Measurements from ENCODE around the gene MRPS12.
A peak's percentile ranks its signal among the peaks of the same experiment; 100 is the strongest.
"Not testable (repeated sequence)": the region's sequence is repeated elsewhere in the genome, so short reads cannot be mapped to it uniquely, and the experiment has no call there.

MRPS12 gene

GRCh38 chr19:38930776-38931520 is at the start of gene MRPS12:
TSS of gene MRPS12 (plus strand) at chr19:38930944. CDS start at chr19:38931295, 351 bp downstream.
- Histone ChIP-seq H3K9me3 (ENCODE audit: low read length) (no peaks in the 10 kb centered on the region), H3K9ac (ENCODE audit: low read length) (peak within 1 kb of the TSS; percentile 64), H3K4me1 (ENCODE audit: insufficient read depth, low read length) (peaks cover 20% of the 10 kb centered on the region), H3K27me3 (ENCODE audit: control insufficient read depth in 1 of 2, insufficient read depth in 2 of 2, low read length in 2 of 2) (no peaks in the 10 kb centered on the region), H3K27ac (ENCODE audit: low read depth, low read length) (peak within 1 kb of the TSS; percentile 70), H3K4me3 (ENCODE audit: low read depth in 1 of 2, low read length in 2 of 2) (peak within 1 kb of the TSS; percentile 79 to 94), H3K36me3 (ENCODE audit: insufficient read depth, low read length) (peaks cover 9% of the 10 kb centered on the region)

GRCh38 chr19:38883286-38883685 is 47.5 kb upstream of the MRPS12 start:
- no peak overlapping the region for H3K27ac ChIP-seq (ENCODE audit: low read depth, low read length)
- H3K9ac ChIP-seq (ENCODE audit: low read length) = no peak overlapping the region
- no peaks in the 10 kb centered on the region for H3K9me3 ChIP-seq (ENCODE audit: low read length)
- H3K4me3 ChIP-seq (ENCODE audit: low read depth in 1 of 2, low read length in 2 of 2) = no peak overlapping the region
- H3K36me3 ChIP-seq (ENCODE audit: insufficient read depth, low read length) = peaks cover 35% of the 10 kb centered on the region
- no peaks in the 10 kb centered on the region for H3K4me1 ChIP-seq (ENCODE audit: insufficient read depth, low read length)
- no peaks in the 10 kb centered on the region for H3K27me3 ChIP-seq (ENCODE audit: control insufficient read depth in 1 of 2, insufficient read depth in 2 of 2, low read length in 2 of 2)

GRCh38 chr19:38884691-38885090 is 46.1 kb upstream of the MRPS12 start:
- H3K36me3 ChIP-seq (ENCODE audit: insufficient read depth, low read length) = peaks cover 43% of the 10 kb centered on the region
- H3K27me3 ChIP-seq (ENCODE audit: control insufficient read depth in 1 of 2, insufficient read depth in 2 of 2, low read length in 2 of 2); H3K4me1 ChIP-seq (ENCODE audit: insufficient read depth, low read length); H3K9ac ChIP-seq (ENCODE audit: low read length); H3K4me3 ChIP-seq (ENCODE audit: low read depth in 1 of 2, low read length in 2 of 2); H3K9me3 ChIP-seq (ENCODE audit: low read length); H3K27ac ChIP-seq (ENCODE audit: low read depth, low read length): not testable (repeated sequence)

GRCh38 chr19:38888876-38889275 is 41.9 kb upstream of the MRPS12 start:
- Histone ChIP-seq H3K4me3 (ENCODE audit: low read depth in 1 of 2, low read length in 2 of 2) (no peak overlapping the region), H3K27me3 (ENCODE audit: control insufficient read depth in 1 of 2, insufficient read depth in 2 of 2, low read length in 2 of 2) (no peaks in the 10 kb centered on the region), H3K4me1 (ENCODE audit: insufficient read depth, low read length) (no peaks in the 10 kb centered on the region), H3K9ac (ENCODE audit: low read length) (no peak overlapping the region), H3K36me3 (ENCODE audit: insufficient read depth, low read length) (peaks cover 30% of the 10 kb centered on the region), H3K27ac (ENCODE audit: low read depth, low read length) (no peak overlapping the region), H3K9me3 (ENCODE audit: low read length) (no peaks in the 10 kb centered on the region)

GRCh38 chr19:38889803-38890202 is 40.9 kb upstream of the MRPS12 start:
- Histone ChIP-seq H3K9ac (ENCODE audit: low read length) (no peak overlapping the region), H3K36me3 (ENCODE audit: insufficient read depth, low read length) (peaks cover 30% of the 10 kb centered on the region), H3K4me3 (ENCODE audit: low read depth in 1 of 2, low read length in 2 of 2) (no peak overlapping the region), H3K27me3 (ENCODE audit: control insufficient read depth in 1 of 2, insufficient read depth in 2 of 2, low read length in 2 of 2) (no peaks in the 10 kb centered on the region), H3K9me3 (ENCODE audit: low read length) (no peaks in the 10 kb centered on the region), H3K27ac (ENCODE audit: low read depth, low read length) (no peak overlapping the region), H3K4me1 (ENCODE audit: insufficient read depth, low read length) (no peaks in the 10 kb centered on the region)

GRCh38 chr19:38890686-38891085 is 40.1 kb upstream of the MRPS12 start:
- H3K4me1 ChIP-seq (ENCODE audit: insufficient read depth, low read length) = no peaks in the 10 kb centered on the region
- H3K36me3 ChIP-seq (ENCODE audit: insufficient read depth, low read length) = peaks cover 30% of the 10 kb centered on the region
- H3K4me3 ChIP-seq (ENCODE audit: low read depth in 1 of 2, low read length in 2 of 2) = no peak overlapping the region
- no peak overlapping the region for H3K27ac ChIP-seq (ENCODE audit: low read depth, low read length)
- no peak overlapping the region for H3K9ac ChIP-seq (ENCODE audit: low read length)
- no peaks in the 10 kb centered on the region for H3K9me3 ChIP-seq (ENCODE audit: low read length)
- no peaks in the 10 kb centered on the region for H3K27me3 ChIP-seq (ENCODE audit: control insufficient read depth in 1 of 2, insufficient read depth in 2 of 2, low read length in 2 of 2)

GRCh38 chr19:38891771-38892170 is 39.0 kb upstream of the MRPS12 start:
- Histone ChIP-seq H3K9me3 (ENCODE audit: low read length) (no peaks in the 10 kb centered on the region), H3K4me1 (ENCODE audit: insufficient read depth, low read length) (peaks cover 5% of the 10 kb centered on the region), H3K9ac (ENCODE audit: low read length) (no peak overlapping the region)

GRCh38 chr19:38892841-38893240 is 37.9 kb upstream of the MRPS12 start:
- H3K4me3 ChIP-seq (ENCODE audit: low read depth in 1 of 2, low read length in 2 of 2) = no peak overlapping the region
- peaks cover 30% of the 10 kb centered on the region for H3K36me3 ChIP-seq (ENCODE audit: insufficient read depth, low read length)
- peaks cover 13% of the 10 kb centered on the region for H3K4me1 ChIP-seq (ENCODE audit: insufficient read depth, low read length)
- no peak overlapping the region for H3K9ac ChIP-seq (ENCODE audit: low read length)
- no peaks in the 10 kb centered on the region for H3K27me3 ChIP-seq (ENCODE audit: control insufficient read depth in 1 of 2, insufficient read depth in 2 of 2, low read length in 2 of 2)
- no peaks in the 10 kb centered on the region for H3K9me3 ChIP-seq (ENCODE audit: low read length)
- no peak overlapping the region for H3K27ac ChIP-seq (ENCODE audit: low read depth, low read length)

More at GRCh38 chr19:38891771-38892170, 39.0 kb upstream of the MRPS12 start:
- Histone ChIP-seq H3K27ac (ENCODE audit: low read depth, low read length) (no peak overlapping the region), H3K4me3 (ENCODE audit: low read depth in 1 of 2, low read length in 2 of 2) (no peak overlapping the region), H3K36me3 (ENCODE audit: insufficient read depth, low read length) (peaks cover 30% of the 10 kb centered on the region), H3K27me3 (ENCODE audit: control insufficient read depth in 1 of 2, insufficient read depth in 2 of 2, low read length in 2 of 2) (no peaks in the 10 kb centered on the region)

GRCh38 chr19:38893341-38893771 is 37.4 kb upstream of the MRPS12 start:
- no peak overlapping the region for H3K27ac ChIP-seq (ENCODE audit: low read depth, low read length)
- no peaks in the 10 kb centered on the region for H3K27me3 ChIP-seq (ENCODE audit: control insufficient read depth in 1 of 2, insufficient read depth in 2 of 2, low read length in 2 of 2)
- H3K9me3 ChIP-seq (ENCODE audit: low read length) = no peaks in the 10 kb centered on the region
- H3K4me3 ChIP-seq (ENCODE audit: low read depth in 1 of 2, low read length in 2 of 2) = no peak overlapping the region
- H3K4me1 ChIP-seq (ENCODE audit: insufficient read depth, low read length) = peaks cover 18% of the 10 kb centered on the region
- H3K9ac ChIP-seq (ENCODE audit: low read length) = no peak overlapping the region
- H3K36me3 ChIP-seq (ENCODE audit: insufficient read depth, low read length) = peaks cover 28% of the 10 kb centered on the region

- Histone ChIP-seq H3K27ac (ENCODE audit: low read depth, low read length) (no peak overlapping the region), H3K4me3 (ENCODE audit: low read depth in 1 of 2, low read length in 2 of 2) (no peak overlapping the region), H3K9ac (ENCODE audit: low read length) (no peak overlapping the region), H3K36me3 (ENCODE audit: insufficient read depth, low read length) (peaks cover 12% of the 10 kb centered on the region), H3K27me3 (ENCODE audit: control insufficient read depth in 1 of 2, insufficient read depth in 2 of 2, low read length in 2 of 2) (no peaks in the 10 kb centered on the region), H3K4me1 (ENCODE audit: insufficient read depth, low read length) (peaks cover 22% of the 10 kb centered on the region), H3K9me3 (ENCODE audit: low read length) (no peaks in the 10 kb centered on the region)
These were observed 35.8 kb upstream of the MRPS12 start for GRCh38 chr19:38894968-38895367.

- H3K4me1 ChIP-seq (ENCODE audit: insufficient read depth, low read length) = peaks cover 31% of the 10 kb centered on the region
These were observed 31.8 kb upstream of the MRPS12 start for GRCh38 chr19:38898788-38899446.

More at GRCh38 chr19:38898788-38899446, 31.8 kb upstream of the MRPS12 start:
- Histone ChIP-seq H3K36me3 (ENCODE audit: insufficient read depth, low read length) (no peaks in the 10 kb centered on the region), H3K9me3 (ENCODE audit: low read length) (no peaks in the 10 kb centered on the region), H3K9ac (ENCODE audit: low read length) (peak overlapping the region; percentile 73), H3K27me3 (ENCODE audit: control insufficient read depth in 1 of 2, insufficient read depth in 2 of 2, low read length in 2 of 2) (no peaks in the 10 kb centered on the region), H3K4me3 (ENCODE audit: low read depth in 1 of 2, low read length in 2 of 2) (peak overlapping the region; percentile 86 to 97), H3K27ac (ENCODE audit: low read depth, low read length) (peak overlapping the region; percentile 85)

Measured in muscle layer of colon (tissue), 2 donors.